ENCODE measurements around the gene TDP2.
"Not testable (repeated sequence)": the region's sequence is repeated elsewhere in the genome, so short reads cannot be mapped to it uniquely, and the experiment has no call there.

TDP2 gene

GRCh38 chr6:24646771-24647170, 19.9 kb downstream of the TDP2 start:
- no peak for DNase-seq (ENCODE audit: low read depth)
- in situ Hi-C loops (cut with HindIII; ENCODE audit: low sequenced_read_pairs), result no loop called here
- no peak for TF ChIP-seq CTCF (IDR thresholded peaks at IDR 0.05; ENCODE audit: low read depth, low read length, missing control alignments)
- no peak overlapping the region for H3K4me3 ChIP-seq (ENCODE audit: low read depth, low read length)

GRCh38 chr6:24644377-24644776, 22.3 kb downstream of the TDP2 start:
- no peak for TF ChIP-seq CTCF (IDR thresholded peaks at IDR 0.05; ENCODE audit: low read depth, low read length, missing control alignments)
- H3K4me3 ChIP-seq (ENCODE audit: low read depth, low read length), result no peak overlapping the region
- DNase-seq (ENCODE audit: low read depth), result no peak
- in situ Hi-C loops (cut with HindIII; ENCODE audit: low sequenced_read_pairs), result no loop called here

GRCh38 chr6:24643920-24644319, 22.8 kb downstream of the TDP2 start:
- no peak for TF ChIP-seq CTCF (IDR thresholded peaks at IDR 0.05; ENCODE audit: low read depth, low read length, missing control alignments)
- in situ Hi-C loops (cut with HindIII; ENCODE audit: low sequenced_read_pairs), result no loop called here
- no peak for DNase-seq (ENCODE audit: low read depth)
- H3K4me3 ChIP-seq (ENCODE audit: low read depth, low read length), result no peak overlapping the region

- no peak for DNase-seq (ENCODE audit: low read depth)
- TF ChIP-seq CTCF (IDR thresholded peaks at IDR 0.05; ENCODE audit: low read depth, low read length, missing control alignments), result no peak
- in situ Hi-C loops (cut with HindIII; ENCODE audit: low sequenced_read_pairs), result no loop called here
- H3K4me3 ChIP-seq (ENCODE audit: low read depth, low read length), result no peak overlapping the region
These were observed 24.6 kb downstream of the TDP2 start for GRCh38 chr6:24642061-24642460.

- in situ Hi-C loops (cut with HindIII; ENCODE audit: low sequenced_read_pairs); H3K4me3 ChIP-seq (ENCODE audit: low read depth, low read length); DNase-seq (ENCODE audit: low read depth): not testable (repeated sequence)
These were observed 26.1 kb downstream of the TDP2 start for GRCh38 chr6:24640631-24641030.

GRCh38 chr6:24640166-24640565, 26.5 kb downstream of the TDP2 start:
- H3K4me3 ChIP-seq (ENCODE audit: low read depth, low read length), result no peak overlapping the region
- DNase-seq (ENCODE audit: low read depth), result no peak
- no peak for TF ChIP-seq CTCF (IDR thresholded peaks at IDR 0.05; ENCODE audit: low read depth, low read length, missing control alignments)
- in situ Hi-C loops (cut with HindIII; ENCODE audit: low sequenced_read_pairs), result no loop called here

GRCh38 chr6:24636681-24637080, 30.0 kb downstream of the TDP2 start:
- in situ Hi-C loops (cut with HindIII; ENCODE audit: low sequenced_read_pairs), result no loop called here
- DNase-seq (ENCODE audit: low read depth), result no peak
- TF ChIP-seq CTCF (IDR thresholded peaks at IDR 0.05; ENCODE audit: low read depth, low read length, missing control alignments), result no peak
- no peak overlapping the region for H3K4me3 ChIP-seq (ENCODE audit: low read depth, low read length)
